ENCODE data around the gene CHERP.
"Not testable (repeated sequence)": the region's sequence is repeated elsewhere in the genome, so short reads cannot be mapped to it uniquely, and the experiment has no call there.

CHERP gene

GRCh38 chr19:16472559-16472899 lies 69.7 kb downstream of the CHERP start:
- DNase-seq: not testable (repeated sequence)

- DNase-seq: no peak
Observed at GRCh38 chr19:16470911-16471811, 71.1 kb downstream of the CHERP start.

GRCh38 chr19:16470541-16470910 lies 71.7 kb downstream of the CHERP start:
- DNase-seq: no peak
